ENCODE measurements around the gene ITGAX.

Gene ITGAX

GRCh38 chr16:31350275-31351005, 4.5 kb upstream of the ITGAX start:
- DNase-seq = no peak

DNA sequence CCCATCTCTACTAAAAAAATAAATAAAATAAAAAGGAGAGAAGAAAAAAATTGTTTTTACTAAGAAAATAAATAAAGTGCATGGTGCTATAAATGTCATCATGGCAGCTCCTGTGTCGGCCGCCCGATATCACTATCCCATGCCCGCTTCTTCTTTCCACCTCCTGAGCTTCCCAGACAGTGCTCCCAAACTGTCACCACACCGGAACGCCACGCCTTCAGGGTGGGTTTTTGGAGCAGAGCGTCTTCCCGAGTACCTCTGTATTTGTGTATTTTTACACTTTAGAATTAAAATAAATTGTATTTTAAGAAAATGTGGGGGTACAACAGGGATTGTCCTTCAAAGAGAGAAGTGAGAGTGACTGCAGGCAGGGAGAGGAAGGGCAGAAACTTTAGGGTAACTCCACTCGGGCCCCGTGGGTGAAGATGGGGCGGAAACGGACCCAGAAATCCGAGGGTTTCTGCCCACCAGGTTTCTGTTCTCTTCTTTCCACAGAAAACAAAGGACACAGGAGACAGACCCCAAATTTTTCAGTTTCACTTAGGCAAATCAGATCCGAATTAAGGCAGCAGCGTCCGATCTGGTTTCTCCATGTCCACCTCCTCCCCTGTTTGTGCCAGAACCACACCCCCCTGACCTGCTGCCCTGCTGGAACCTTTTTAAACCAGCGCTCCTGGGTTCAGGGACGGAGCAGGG, 3.6 kb upstream of the ITGAX start:
- DNase-seq = no peak

DNA sequence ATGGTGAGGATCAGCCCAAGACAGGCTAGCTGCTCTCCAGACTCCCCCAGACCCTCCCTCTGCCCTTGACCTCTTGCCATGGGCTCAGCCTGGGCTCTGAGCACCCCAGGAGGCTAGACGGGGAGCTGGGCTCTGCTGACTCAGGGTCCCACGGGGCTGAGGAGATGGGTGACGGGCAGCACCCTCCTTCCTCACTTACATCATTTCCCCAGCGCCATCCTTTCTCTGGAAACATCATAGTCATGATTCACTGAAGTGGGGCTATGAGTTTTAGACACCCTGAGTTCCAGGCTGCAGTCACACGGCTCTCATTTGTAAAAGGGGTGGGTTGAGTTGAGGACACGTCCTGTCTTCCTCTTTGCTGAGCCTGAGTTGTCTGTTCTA, 3.0 kb upstream of the ITGAX start:
- DNase-seq = no peak

DNA sequence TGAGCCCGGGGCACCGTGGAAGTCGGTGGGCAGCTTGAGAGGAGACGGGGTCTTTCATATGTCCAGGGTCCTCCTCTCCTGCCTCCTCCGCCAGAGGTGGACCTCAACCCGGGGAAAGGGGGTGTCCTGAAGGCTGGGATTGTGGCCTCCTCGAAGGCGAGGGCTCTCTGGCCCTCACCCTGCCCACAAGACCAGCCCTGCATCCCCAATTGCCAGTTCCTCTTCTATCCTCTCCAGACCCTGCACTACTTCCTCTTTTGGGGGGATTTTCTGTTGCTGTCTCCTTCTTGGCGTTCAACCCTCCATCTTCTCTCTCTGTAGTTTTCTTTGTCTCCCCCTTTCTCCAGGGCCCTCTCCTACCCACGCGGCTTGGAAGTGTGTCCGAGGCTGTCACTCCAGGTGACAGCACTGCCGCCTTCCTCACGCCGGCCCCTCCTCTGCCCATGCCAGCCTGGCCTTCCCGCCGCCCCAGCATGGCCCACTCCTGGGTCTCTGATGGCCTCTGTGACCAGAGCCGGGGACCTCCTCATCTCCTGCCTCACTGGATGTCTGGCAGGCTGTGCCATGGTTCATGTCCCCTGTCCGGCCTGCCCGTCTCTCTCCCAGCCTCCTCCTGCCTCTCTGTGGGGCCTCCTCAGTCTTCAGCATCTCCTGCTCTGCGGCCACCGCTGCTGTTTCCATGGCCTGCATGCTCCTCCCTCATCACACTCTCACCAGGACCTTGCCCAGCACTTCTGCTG, 2.4 kb upstream of the ITGAX start:
- DNase-seq = no peak

DNA sequence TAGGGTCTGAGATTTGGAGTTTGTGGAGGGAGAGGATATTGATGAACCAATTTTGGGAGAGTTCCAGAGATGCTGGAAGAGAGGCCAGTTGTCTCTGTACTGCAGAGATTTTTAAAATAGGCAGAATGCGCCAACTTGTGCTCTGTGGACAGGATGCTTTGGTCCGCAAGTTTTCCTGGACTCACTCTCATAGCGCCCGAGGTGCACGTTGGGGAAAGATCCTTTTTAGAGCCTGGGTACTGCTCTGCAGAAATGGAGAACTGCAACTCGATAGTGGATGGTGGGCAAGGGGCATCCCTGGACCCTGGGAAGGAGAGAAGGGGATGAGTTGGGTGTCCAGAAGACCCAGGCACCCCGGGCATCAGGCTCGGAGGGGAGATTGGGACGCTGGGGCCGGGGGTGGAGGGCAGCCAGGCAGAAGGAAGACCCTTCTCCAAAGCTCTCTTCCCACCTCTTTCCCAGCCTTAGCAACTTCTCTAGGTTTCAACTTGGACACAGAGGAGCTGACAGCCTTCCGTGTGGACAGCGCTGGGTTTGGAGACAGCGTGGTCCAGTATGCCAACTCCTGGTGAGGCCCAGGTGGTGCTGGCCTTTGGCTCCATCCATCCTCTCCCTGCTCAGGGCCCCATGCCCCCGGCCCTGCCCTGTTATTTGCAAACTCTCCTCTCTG, 590 bp downstream of the ITGAX start:
- DNase-seq = no peak

GRCh38 chr16:31356566-31357323, 1.8 kb downstream of the ITGAX start:
- no peak for DNase-seq

DNA sequence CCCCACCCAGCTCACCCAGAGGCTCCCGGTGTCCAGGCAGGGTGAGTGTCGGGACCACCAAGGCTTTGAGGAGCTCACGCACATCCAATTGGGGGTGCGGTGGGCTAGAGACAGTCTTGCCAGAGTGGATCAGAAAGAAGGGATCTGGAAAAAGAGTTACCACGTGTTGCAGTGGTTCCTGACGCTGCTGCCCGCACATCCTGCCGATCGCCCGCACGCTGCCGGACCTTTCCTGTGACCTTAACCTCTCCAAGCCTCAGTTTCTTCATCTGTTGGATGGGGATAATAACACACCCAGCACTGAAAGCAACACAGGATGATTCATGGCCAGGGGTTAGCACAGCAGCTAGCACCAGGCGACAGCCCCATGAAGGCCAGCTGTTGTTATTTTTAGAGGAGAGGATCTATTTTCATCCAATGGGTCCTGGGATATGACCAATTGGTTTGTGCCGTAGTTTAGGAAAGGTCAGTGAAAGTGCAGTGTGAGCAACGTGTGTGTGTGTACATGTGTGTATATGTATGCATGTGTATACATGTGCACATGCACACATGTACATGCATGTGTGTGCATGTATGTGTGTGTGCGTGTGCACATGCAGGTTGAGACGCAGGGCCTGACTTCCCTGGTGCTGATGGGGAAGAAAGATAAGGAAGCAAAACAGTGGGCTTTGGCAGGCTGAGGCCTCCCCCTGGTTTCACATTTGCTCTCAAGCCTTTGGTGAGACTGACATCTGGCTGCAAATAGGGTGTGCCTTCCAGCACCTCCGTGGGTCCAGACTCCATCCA, 2.5 kb downstream of the ITGAX start:
- no peak for DNase-seq

DNA sequence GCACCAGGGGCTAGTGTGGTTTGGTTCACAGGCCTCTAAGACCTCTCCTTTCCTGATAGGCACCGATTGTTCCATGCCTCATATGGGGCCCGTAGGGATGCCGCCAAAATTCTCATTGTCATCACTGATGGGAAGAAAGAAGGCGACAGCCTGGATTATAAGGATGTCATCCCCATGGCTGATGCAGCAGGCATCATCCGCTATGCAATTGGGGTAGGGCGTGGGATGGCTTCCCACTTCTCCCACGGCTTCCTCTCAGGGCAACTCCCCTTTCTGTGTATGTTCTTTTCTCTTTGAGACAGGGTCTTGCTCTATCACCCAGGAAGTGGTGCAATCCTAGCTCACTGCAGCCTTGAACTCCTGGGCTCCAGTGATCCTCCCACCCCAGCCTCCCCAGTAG, 5.3 kb downstream of the ITGAX start:
- no peak for DNase-seq

DNA sequence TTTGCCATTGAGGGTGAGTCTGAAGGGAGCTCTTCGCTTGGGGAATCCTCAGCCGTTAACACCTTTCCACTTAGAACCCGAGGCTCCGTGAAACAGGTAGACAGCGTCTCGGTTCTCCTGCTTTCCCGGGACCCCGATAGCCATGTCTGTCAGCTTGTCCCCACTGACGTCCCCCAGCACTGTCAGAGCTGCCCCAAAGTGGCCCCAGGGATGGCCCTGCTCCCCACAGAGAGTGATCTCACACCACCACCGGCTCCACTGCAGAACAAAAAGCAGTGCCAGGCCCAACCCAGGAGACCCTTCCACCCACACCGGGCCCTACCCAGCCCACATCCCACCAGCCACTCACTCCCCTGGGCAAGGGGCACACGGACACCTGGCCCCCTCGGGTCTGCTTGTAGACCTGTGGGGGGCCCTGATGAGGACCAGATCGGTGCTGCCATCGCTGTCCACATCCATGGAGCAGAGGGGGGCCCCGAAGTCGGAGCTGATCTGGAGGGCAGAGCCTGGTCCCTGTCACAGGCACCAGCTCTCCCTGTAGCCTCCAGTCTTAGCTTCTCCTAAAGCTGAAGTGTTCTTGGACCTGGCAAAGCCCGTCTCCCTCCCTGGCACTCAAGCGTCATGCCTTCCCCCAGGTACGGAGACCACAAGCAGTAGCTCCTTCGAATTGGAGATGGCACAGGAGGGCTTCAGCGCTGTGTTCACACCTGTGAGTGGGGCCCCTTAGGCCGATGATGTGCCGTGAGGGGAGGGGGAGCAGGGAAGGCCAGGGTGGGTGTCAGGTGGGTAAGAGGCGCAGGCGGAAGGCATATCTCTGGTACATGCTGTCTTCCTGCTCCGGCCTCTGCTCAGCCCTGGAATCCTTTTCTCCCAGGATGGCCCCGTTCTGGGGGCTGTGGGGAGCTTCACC, 6.5 kb downstream of the ITGAX start:
- no peak for DNase-seq

DNA sequence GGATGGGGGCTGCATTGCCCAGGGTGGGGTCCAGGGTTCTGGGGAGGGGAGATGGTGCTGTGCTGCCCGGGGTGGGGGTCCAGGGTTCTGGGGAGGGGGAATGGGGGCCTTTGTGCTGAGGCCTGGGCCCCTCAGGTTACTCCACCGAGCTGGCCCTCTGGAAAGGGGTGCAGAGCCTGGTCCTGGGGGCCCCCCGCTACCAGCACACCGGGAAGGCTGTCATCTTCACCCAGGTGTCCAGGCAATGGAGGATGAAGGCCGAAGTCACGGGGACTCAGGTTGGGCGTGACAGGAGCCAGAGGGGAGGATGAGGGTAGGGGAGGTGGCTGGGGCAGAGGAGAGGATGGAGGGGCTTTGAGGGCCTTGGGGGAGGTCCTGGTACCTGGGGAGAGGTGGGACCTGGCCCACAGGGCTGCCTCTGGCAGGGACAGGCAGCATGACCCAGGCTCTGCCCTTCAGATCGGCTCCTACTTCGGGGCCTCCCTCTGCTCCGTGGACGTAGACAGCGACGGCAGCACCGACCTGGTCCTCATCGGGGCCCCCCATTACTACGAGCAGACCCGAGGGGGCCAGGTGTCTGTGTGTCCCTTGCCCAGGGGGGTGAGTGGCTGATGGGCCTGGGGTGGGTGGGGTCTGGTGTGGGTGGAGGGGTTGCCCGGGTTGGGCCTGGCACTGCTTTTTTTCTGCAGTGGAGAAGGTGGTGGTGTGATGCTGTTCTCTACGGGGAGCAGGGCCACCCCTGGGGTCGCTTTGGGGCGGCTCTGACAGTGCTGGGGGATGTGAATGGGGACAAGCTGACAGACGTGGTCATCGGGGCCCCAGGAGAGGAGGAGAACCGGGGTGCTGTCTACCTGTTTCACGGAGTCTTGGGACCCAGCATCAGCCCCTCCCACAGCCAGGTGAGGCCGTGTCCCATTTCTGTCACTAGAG, 7.8 kb downstream of the ITGAX start:
- no peak for DNase-seq

GRCh38 chr16:31363721-31364120, 8.7 kb downstream of the ITGAX start:
- DNase-seq = no peak

DNA sequence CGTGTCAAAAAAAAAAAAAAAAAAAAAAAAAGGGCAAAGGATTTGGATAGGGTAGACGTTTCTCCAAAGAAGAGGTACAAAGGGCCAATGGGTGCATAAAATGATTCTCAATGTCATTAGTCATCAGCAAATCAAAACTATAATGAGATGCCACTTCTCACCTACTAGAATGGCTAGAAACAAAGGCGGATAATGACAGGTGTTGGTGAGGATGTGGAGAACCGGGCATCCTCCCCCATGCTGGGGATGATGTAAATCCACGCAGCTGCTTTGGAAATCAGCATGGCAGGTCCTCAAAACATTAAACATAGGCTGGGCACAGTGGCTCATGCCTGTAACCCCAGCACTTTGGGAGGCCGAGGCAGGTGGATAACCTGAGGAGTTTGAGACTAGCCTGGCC, 9.4 kb downstream of the ITGAX start:
- DNase-seq = no peak

DNA sequence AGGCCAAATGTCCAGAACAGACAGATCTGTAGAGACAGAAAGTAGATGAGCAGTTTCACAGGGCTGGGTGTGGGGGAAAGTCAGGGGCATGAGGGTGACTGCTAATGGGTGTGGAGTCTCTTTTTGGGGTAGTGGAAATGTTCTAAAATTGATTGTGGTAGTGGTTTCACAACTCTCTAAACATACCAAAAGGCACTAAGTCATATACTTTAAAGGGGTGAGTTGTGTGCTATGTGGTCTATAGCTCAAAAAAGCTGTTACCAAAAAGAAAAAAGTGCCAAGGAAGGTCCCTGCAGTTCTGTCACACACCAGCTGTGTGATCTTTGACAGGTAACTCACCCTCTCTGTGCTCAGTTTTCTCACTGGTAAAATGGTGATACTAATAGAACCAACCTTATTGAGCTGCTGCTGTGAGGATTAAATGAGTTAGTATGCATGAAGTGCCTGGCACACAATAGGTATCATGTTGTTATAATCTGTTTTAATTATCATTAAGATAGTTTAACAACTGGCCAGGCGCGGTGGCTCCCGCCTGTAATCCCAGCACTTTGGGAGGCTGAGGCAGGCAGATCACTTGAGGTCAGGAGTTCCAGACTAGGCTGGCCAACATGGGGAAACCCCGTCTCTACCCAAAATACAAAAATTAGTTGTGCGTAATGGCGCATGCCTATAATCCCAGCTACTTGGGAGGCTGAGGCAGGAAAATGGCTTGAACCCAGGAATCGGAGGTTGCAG, 10.3 kb downstream of the ITGAX start:
- DNase-seq = no peak

DNA sequence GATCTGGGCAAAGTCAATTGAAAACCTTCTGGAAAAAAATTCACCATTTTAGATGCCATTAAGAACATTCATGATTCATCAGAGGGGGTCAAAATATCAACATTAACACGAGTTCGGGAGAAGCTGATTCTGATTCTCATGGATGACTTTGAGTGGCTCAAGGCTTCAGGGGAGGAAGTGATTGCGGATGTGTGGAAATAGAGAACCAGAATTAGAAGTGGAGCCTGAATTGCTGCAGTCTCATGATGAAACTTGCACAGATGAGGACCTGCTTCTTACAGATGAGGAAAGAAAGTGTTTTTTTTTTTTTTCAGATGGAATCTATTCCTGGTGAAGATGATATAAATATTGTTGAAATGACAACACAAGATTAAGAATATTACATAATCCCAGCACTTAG, 12.9 kb downstream of the ITGAX start:
- no peak for DNase-seq

- DNase-seq = no peak
These were observed 16.0 kb downstream of the ITGAX start for GRCh38 chr16:31371008-31371407.

GRCh38 chr16:31371619-31372484, 16.9 kb downstream of the ITGAX start:
- DNase-seq = no peak

GRCh38 chr16:31373235-31373634, 18.3 kb downstream of the ITGAX start:
- DNase-seq = no peak

DNA sequence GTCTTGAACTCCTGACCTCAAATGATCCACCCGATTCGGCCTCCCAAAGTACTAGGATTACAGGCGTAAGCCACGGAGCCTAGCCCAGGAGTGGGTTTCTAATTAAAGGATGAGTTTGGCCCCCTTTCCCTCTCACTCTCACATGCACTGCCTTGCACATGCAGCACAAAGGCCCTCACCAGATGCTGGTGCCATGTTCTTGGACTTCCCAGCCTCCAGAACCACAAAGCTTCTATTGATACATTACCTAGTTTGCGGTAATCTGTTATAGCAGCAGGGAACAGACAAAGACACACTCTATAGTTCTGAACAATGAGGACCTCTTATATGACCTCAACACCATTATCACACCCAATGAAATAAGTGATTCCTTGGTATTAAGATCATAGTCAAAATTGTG, 20.3 kb downstream of the ITGAX start:
- no peak for DNase-seq

All from NCI-H1417 treated with DMSO at 0.1 percent for 48 hours (cell line).